HCT116 (cell line): ENCODE data around the gene CSTPP1. TPM values are rescaled to one million over a fixed set of nuclear protein-coding genes. Genes with fewer than 3 reads are reported as not detected.

ENCODE experiments used
- ATAC-seq: fragments of 200-7000 bp; cut with Tn5 transposase; 2 replicates; pipeline ENCODE4 v1.9.1; 2020; ENCODE audit warnings: mild to moderate bottlenecking, moderate library complexity
- BruUV-seq: library from RNA; stranded (reverse); fragments of 400-500 nt; replicated peaks from 2 replicates; lab custom pipeline; 2021; lab: Mats Ljungman, UMichigan
- CTCF ChIA-PET: fragments of 300-600 bp; sonication (Branson Sonifier 250); formaldehyde crosslinking; loops from one replicate; lab custom pipeline; 2021; ENCODE audit warnings: antibody characterized with exemption; lab: Charles Lee
- POLR2A ChIA-PET: fragments of 300-600, 350-600 bp; sonication (Branson Sonifier 250); formaldehyde crosslinking; loops from one replicate; lab custom pipeline; 2021; ENCODE audit warnings: antibody characterized with exemption; lab: Charles Lee
- RAD21 ChIA-PET, 2 experiments: fragments of 300-600 bp; sonication (Branson Sonifier 250); formaldehyde crosslinking; loops; one replicate each; lab custom pipeline; 2023; ENCODE audit warnings: low total read pairs in 2 of 2; ENCODE audit not compliant: uncharacterized antibody in 2 of 2, unreplicated experiment in 2 of 2, low non-redundant PET in 1 of 2; lab: Charles Lee
- DNase-seq: peaks from one replicate; pipeline ENCODE4 v3.0.0-alpha.2; 2010; ENCODE audit warnings: low read depth, low spot score
- H2AFZ ChIP-seq: fragments of 200-600 bp; shearing (Covaris generic), sonication (generic); 2 replicates; pipeline ENCODE4 v1.6.1; 2017; ENCODE audit warnings: low read depth, mixed run types, mixed read lengths, antibody characterized with exemption, low read length; ENCODE audit not compliant: poor library complexity, severe bottlenecking
- H3K27ac ChIP-seq: 2 replicates; pipeline ENCODE4 v1.5.1; 2012; ENCODE audit warnings: low read depth, low read length
- H3K27me3 ChIP-seq: fragments of 200-600 bp; sonication (generic); 2 replicates; pipeline ENCODE4 v1.6.1; 2016; ENCODE audit warnings: mixed run types, low read length, mixed read lengths; ENCODE audit not compliant: insufficient read depth
- H3K36me3 ChIP-seq, 2 experiments: fragments of 200-500 bp in 1 of 2; fragments of 200-600 bp in 1 of 2; sonication (Bioruptor generic) in 1 of 2; sonication (generic) in 1 of 2; 2 replicates each; pipeline versions ENCODE4 v1.5.1 to v1.6.1; 2014 to 2016; ENCODE audit warnings: low read length in 2 of 2, inconsistent platforms in 1 of 2, mixed read lengths in 1 of 2, mixed run types in 1 of 2; ENCODE audit not compliant: insufficient read depth in 2 of 2, control insufficient read depth in 1 of 2
- H3K4me1 ChIP-seq, 2 experiments: fragments of 200-600 bp in 1 of 2; sonication (generic) in 1 of 2; 2 replicates each; pipeline versions ENCODE4 v1.5.1 to v1.6.1; 2012 to 2017; ENCODE audit warnings: low read length in 2 of 2, inconsistent platforms in 1 of 2, mild to moderate bottlenecking in 1 of 2, mixed read lengths in 1 of 2, mixed run types in 1 of 2, moderate library complexity in 1 of 2; ENCODE audit not compliant: insufficient read depth in 2 of 2, control insufficient read depth in 1 of 2
- H3K4me2 ChIP-seq: fragments of 200-600 bp; sonication (generic); 2 replicates; pipeline ENCODE4 v1.6.1; 2017; ENCODE audit warnings: mixed run types, low read length, mixed read lengths
- H3K4me3 ChIP-seq, 2 experiments: fragments of 200-600 bp in 1 of 2; sonication (generic) in 1 of 2; replicated peaks in 1 of 2; 2 replicates each; pipeline ENCODE4 v1.5.1; 2011 to 2016; ENCODE audit warnings: low read length in 2 of 2, control low read depth in 1 of 2, low read depth in 1 of 2, mild to moderate bottlenecking in 1 of 2, mixed read lengths in 1 of 2, mixed run types in 1 of 2
- H3K79me2 ChIP-seq: fragments of 200-600 bp; sonication (generic); 2 replicates; pipeline ENCODE4 v1.6.1; 2017; ENCODE audit warnings: mild to moderate bottlenecking, mixed run types, low read length, moderate library complexity, mixed read lengths; ENCODE audit not compliant: insufficient read depth
- H3K9ac ChIP-seq: fragments of 200-600 bp; sonication (generic); 2 replicates; pipeline ENCODE4 v1.6.1; 2016; ENCODE audit warnings: low read length, mixed read lengths
- H3K9me2 ChIP-seq: fragments of 200-600 bp; sonication (generic), shearing (Covaris generic); 2 replicates; pipeline ENCODE4 v1.6.1; 2017; ENCODE audit warnings: mixed run types, mild to moderate bottlenecking, moderate library complexity; ENCODE audit not compliant: insufficient read depth
- H3K9me3 ChIP-seq, 2 experiments: fragments of 200-500 bp in 1 of 2; fragments of 200-600 bp in 1 of 2; sonication (Bioruptor generic) in 1 of 2; sonication (generic) in 1 of 2; 2 replicates each; pipeline ENCODE4 v1.6.1; 2014 to 2017; ENCODE audit warnings: low read length in 2 of 2, mixed read lengths in 2 of 2, inconsistent platforms in 1 of 2, low read depth in 1 of 2, mild to moderate bottlenecking in 1 of 2, mixed run types in 1 of 2, moderate library complexity in 1 of 2; ENCODE audit not compliant: control insufficient read depth in 1 of 2, insufficient read depth in 1 of 2
- H4K20me1 ChIP-seq: fragments of 200-600 bp; sonication (generic), shearing (Covaris generic); 2 replicates; pipeline ENCODE4 v1.6.1; 2017; ENCODE audit warnings: mixed run types, mild to moderate bottlenecking, moderate library complexity; ENCODE audit not compliant: insufficient read depth
- CEBPB ChIP-seq: IDR thresholded peaks from 2 replicates; pipeline ENCODE4 v1.6.1; 2012; ENCODE audit warnings: low read depth
- EZH2 ChIP-seq: fragments of 200-600 bp; sonication (generic); IDR thresholded peaks from 2 replicates; pipeline ENCODE4 v1.6.1; 2017; ENCODE audit warnings: antibody characterized with exemption, mixed run types
- POLR2A ChIP-seq: IDR thresholded peaks from 2 replicates; pipeline ENCODE4 v1.7.0; 2011; ENCODE audit warnings: borderline replicate concordance; ENCODE audit not compliant: insufficient read depth, insufficient read length; ENCODE audit errors: extremely low read depth
- POLR2AphosphoS5 ChIP-seq: IDR thresholded peaks from 2 replicates; pipeline ENCODE4 v1.6.1; 2011; ENCODE audit warnings: mild to moderate bottlenecking, low read depth, low read length, moderate library complexity
- REST ChIP-seq: IDR thresholded peaks from 2 replicates; pipeline ENCODE4 v1.6.1; 2012; ENCODE audit warnings: low read depth
- SRF ChIP-seq: IDR thresholded peaks from 2 replicates; pipeline ENCODE4 v1.6.1; 2012; ENCODE audit warnings: low read depth
- TCF7L2 ChIP-seq: IDR thresholded peaks from 2 replicates; pipeline ENCODE4 v1.7.0; 2011; ENCODE audit warnings: borderline replicate concordance, inconsistent platforms; ENCODE audit not compliant: insufficient read depth, insufficient read length; ENCODE audit errors: extremely low read depth
- ZFX ChIP-seq: fragments of 450-650 bp; IDR thresholded peaks from 2 replicates; pipeline ENCODE4 v1.6.1; 2017
- intact Hi-C: fragments of 100-400 bp; cut with micrococcal nuclease; formaldehyde crosslinking; loops from 2 replicates; pipeline ENCODE4 v1.10.0; 2022
- total RNA-seq: library from RNA; stranded (reverse); gene quantifications from one replicate; pipeline ENCODE4 v1.2.1, GENCODE V29; 2021; ENCODE audit not compliant: unreplicated experiment
- TF ChIP-seq, protein P1 (sequence below): IDR thresholded peaks from 2 replicates; pipeline ENCODE4 v1.6.1; 2012
- TF ChIP-seq, protein P2 (sequence below): IDR thresholded peaks from 2 replicates; pipeline ENCODE4 v1.6.1; 2011; ENCODE audit warnings: mild to moderate bottlenecking, low read length, moderate library complexity; ENCODE audit not compliant: insufficient replicate concordance; ENCODE audit errors: extremely low read depth

The CSTPP1 gene
- total RNA-seq, 1 experiment from 2014 or later, result 24.7 TPM

DNA sequence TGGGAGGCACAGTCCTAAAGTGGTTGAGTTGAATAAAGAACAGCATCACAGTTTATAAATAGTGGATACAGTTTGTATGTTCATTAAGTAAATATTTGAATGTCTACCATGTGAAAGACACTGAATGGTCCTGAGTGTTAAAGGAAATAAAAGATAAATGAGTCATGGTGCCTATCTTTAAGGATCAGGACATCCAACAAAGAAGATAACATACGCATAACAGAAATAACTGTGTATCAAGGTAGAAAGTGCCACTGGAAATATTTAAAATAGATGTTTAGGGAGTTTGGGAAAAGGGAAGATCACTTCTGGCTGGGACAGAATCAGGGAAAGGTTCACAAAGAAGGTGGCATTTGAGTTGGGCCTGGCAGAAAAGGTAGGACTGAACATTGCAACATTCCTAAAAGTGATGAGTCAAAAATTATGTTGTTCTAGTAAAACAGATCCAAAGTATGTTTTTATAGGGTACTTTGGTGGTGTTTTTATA is 41.5 kb downstream of the CSTPP1 start:
- ChIA-PET CTCF (no interaction called here), RAD21 (no interaction called here), POLR2A (no interaction called here)
- intact Hi-C loops, result no loop called here
- H3K27me3 ChIP-seq, result no peaks in the 10 kb centered on the region
- no peaks in the 10 kb centered on the region for H3K79me2 ChIP-seq
- H3K4me1 ChIP-seq, result no peaks in the 10 kb centered on the region
- H3K36me3 ChIP-seq, result no peaks in the 10 kb centered on the region
- H3K9me3 ChIP-seq, result no peaks in the 10 kb centered on the region
- H3K9ac ChIP-seq, result no peak overlapping the region
- no TSS peak for BruUV-seq
- H3K4me3 ChIP-seq, result no peak overlapping the region
- H2AFZ ChIP-seq, result no peak overlapping the region
- H3K4me2 ChIP-seq, result no peak overlapping the region
- H3K27ac ChIP-seq, result no peak overlapping the region
- ATAC-seq (no peak), DNase-seq (no peak)
- no peaks in the 10 kb centered on the region for H3K9me2 ChIP-seq
- no peaks in the 10 kb centered on the region for H4K20me1 ChIP-seq
- TF ChIP-seq SRF (no peak), TCF7L2 (no peak), POLR2A (no peak), CEBPB (no peak), ZFX (no peak), POLR2AphosphoS5 (no peak), REST (no peak), EZH2 (no peak)
- TF ChIP-seq, protein P1, sequence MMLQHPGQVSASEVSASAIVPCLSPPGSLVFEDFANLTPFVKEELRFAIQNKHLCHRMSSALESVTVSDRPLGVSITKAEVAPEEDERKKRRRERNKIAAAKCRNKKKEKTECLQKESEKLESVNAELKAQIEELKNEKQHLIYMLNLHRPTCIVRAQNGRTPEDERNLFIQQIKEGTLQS, result no peak
- TF ChIP-seq, protein P2, sequence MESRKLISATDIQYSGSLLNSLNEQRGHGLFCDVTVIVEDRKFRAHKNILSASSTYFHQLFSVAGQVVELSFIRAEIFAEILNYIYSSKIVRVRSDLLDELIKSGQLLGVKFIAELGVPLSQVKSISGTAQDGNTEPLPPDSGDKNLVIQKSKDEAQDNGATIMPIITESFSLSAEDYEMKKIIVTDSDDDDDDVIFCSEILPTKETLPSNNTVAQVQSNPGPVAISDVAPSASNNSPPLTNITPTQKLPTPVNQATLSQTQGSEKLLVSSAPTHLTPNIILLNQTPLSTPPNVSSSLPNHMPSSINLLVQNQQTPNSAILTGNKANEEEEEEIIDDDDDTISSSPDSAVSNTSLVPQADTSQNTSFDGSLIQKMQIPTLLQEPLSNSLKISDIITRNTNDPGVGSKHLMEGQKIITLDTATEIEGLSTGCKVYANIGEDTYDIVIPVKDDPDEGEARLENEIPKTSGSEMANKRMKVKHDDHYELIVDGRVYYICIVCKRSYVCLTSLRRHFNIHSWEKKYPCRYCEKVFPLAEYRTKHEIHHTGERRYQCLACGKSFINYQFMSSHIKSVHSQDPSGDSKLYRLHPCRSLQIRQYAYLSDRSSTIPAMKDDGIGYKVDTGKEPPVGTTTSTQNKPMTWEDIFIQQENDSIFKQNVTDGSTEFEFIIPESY, result no peak
